Measurements from ENCODE around the gene ALCAM.

DNA sequence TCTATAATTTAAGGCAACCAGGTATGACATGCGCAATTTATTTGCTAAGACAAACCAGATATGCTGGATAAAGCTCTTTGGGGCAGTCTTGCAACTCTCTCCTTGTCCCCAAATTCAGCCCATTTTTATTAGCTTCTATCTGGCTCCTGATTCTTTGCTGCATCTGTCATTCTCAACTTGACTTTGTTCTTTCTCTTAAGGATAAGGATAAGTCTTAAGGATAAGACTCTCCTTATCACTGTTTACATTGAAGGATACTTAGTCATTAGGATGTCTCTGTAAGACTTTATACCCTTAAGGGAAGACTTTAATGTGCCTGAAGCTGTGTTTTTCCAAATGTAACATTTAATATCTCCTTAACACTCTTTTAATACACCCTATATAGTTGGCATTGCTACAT is 49.2 kb downstream of the ALCAM start:
- TF ChIP-seq, protein P1, sequence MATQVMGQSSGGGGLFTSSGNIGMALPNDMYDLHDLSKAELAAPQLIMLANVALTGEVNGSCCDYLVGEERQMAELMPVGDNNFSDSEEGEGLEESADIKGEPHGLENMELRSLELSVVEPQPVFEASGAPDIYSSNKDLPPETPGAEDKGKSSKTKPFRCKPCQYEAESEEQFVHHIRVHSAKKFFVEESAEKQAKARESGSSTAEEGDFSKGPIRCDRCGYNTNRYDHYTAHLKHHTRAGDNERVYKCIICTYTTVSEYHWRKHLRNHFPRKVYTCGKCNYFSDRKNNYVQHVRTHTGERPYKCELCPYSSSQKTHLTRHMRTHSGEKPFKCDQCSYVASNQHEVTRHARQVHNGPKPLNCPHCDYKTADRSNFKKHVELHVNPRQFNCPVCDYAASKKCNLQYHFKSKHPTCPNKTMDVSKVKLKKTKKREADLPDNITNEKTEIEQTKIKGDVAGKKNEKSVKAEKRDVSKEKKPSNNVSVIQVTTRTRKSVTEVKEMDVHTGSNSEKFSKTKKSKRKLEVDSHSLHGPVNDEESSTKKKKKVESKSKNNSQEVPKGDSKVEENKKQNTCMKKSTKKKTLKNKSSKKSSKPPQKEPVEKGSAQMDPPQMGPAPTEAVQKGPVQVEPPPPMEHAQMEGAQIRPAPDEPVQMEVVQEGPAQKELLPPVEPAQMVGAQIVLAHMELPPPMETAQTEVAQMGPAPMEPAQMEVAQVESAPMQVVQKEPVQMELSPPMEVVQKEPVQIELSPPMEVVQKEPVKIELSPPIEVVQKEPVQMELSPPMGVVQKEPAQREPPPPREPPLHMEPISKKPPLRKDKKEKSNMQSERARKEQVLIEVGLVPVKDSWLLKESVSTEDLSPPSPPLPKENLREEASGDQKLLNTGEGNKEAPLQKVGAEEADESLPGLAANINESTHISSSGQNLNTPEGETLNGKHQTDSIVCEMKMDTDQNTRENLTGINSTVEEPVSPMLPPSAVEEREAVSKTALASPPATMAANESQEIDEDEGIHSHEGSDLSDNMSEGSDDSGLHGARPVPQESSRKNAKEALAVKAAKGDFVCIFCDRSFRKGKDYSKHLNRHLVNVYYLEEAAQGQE (IDR thresholded peaks at IDR 0.05; ENCODE audit: insufficient read depth in 1 of 2, low read depth in 2 of 2, low read length in 2 of 2): no peak
- no peak for TF ChIP-seq POLR2AphosphoS5 (IDR thresholded peaks at IDR 0.05; ENCODE audit: low read depth, low read length)
- TF ChIP-seq TAF1 (IDR thresholded peaks at IDR 0.05; ENCODE audit: borderline replicate concordance, insufficient read depth, low read length): no peak
- TF ChIP-seq SIN3A (IDR thresholded peaks at IDR 0.05; ENCODE audit: borderline replicate concordance, insufficient read depth, low read length): no peak
- no peak for TF ChIP-seq FOXP2 (optimal IDR thresholded peaks at IDR 0.05; ENCODE audit: borderline replicate concordance, extremely low read depth, extremely low read length, insufficient read depth)
